ENCODE data around the gene MDM4. TPM values are rescaled to one million over a fixed set of nuclear protein-coding genes. Genes with fewer than 3 reads are reported as not detected.

The MDM4 gene
- total RNA-seq, 1 donor from 2014 or later, result 9.9 TPM

- no peaks in the 10 kb centered on the region for H3K9me3 ChIP-seq
- no peak for DNase-seq (ENCODE audit: low spot score in 2 of 2)
- intact Hi-C loops (cut with DNase I), result loop anchor here (1.0 to 2.0 kb wide), 3 partner anchors 28 to 63 kb away; no protein-coding TSS in a partner anchor
- H3K36me3 ChIP-seq, result no peaks in the 10 kb centered on the region
- peak overlapping the region; percentile 93 to 96 for H3K4me3 ChIP-seq
- no peaks in the 10 kb centered on the region for H3K27me3 ChIP-seq
- peaks cover 4 to 24% of the 10 kb centered on the region in 2 donors for H3K4me1 ChIP-seq
- H3K27ac ChIP-seq, result peak overlapping the region; percentile 84 to 90
- TF ChIP-seq CTCF (IDR thresholded peaks at IDR 0.05), result no peak
Measured at GRCh38 chr1:204493984-204494280, 22.3 kb upstream of the MDM4 start.

GRCh38 chr1:204494281-204495077 is 21.7 kb upstream of the MDM4 start, which contains the start of gene PIK3C2B:
TSS of gene PIK3C2B (minus strand) at chr1:204494805. CDS start at chr1:204469802, 25,003 bp downstream.
- TF ChIP-seq CTCF (IDR thresholded peaks at IDR 0.05), result peak; percentile 55 to 68 (median 60)
- no peaks in the 10 kb centered on the region for H3K9me3 ChIP-seq
- H3K36me3 ChIP-seq, result no peaks in the 10 kb centered on the region
- intact Hi-C loops (cut with DNase I), result loop anchor here (1.0 to 2.0 kb wide), 3 partner anchors 28 to 64 kb away; no protein-coding TSS in a partner anchor
- peak within 1 kb of the TSS; percentile 93 to 96 for H3K4me3 ChIP-seq
- peak in 1 of 2 donors; percentile 88 for DNase-seq (ENCODE audit: low spot score in 2 of 2)
- H3K4me1 ChIP-seq, result peaks cover 4 to 24% of the 10 kb centered on the region in 2 donors
- H3K27ac ChIP-seq, result peak within 1 kb of the TSS; percentile 84 to 90
- H3K27me3 ChIP-seq, result no peaks in the 10 kb centered on the region

- TF ChIP-seq CTCF (IDR thresholded peaks at IDR 0.05), result no peak
- H3K4me1 ChIP-seq, result peaks cover 4 to 24% of the 10 kb centered on the region in 2 donors
- intact Hi-C loops (cut with DNase I), result loop anchor here (2.0 kb wide), 2 partner anchors 48 to 64 kb away; no protein-coding TSS in a partner anchor
- H3K27ac ChIP-seq, result peak overlapping the region; percentile 84 to 90
- DNase-seq (ENCODE audit: low spot score in 2 of 2), result no peak
- peak overlapping the region; percentile 93 to 96 for H3K4me3 ChIP-seq
- no peaks in the 10 kb centered on the region for H3K27me3 ChIP-seq
- no peaks in the 10 kb centered on the region for H3K9me3 ChIP-seq
- H3K36me3 ChIP-seq, result no peaks in the 10 kb centered on the region
Measured at GRCh38 chr1:204495078-204495753, 21.0 kb upstream of the MDM4 start.

- DNase-seq (ENCODE audit: low spot score in 2 of 2), result no peak
- Histone ChIP-seq H3K4me3 (peak overlapping the region in 1 of 2 donors; percentile 93), H3K36me3 (no peaks in the 10 kb centered on the region), H3K4me1 (peaks cover 4 to 23% of the 10 kb centered on the region in 2 donors), H3K27me3 (no peaks in the 10 kb centered on the region), H3K27ac (peak overlapping the region in 1 of 2 donors; percentile 90), H3K9me3 (no peaks in the 10 kb centered on the region)
- TF ChIP-seq CTCF (IDR thresholded peaks at IDR 0.05), result no peak
- intact Hi-C loops (cut with DNase I), result loop anchor here (2.0 kb wide), 2 partner anchors 49 to 65 kb away; no protein-coding TSS in a partner anchor
Measured at GRCh38 chr1:204495777-204496176, 20.4 kb upstream of the MDM4 start.

GRCh38 chr1:204498981-204499380 is 17.2 kb upstream of the MDM4 start:
- no peak for DNase-seq (ENCODE audit: low spot score in 2 of 2)
- TF ChIP-seq CTCF (IDR thresholded peaks at IDR 0.05), result no peak

More at GRCh38 chr1:204498981-204499380, 17.2 kb upstream of the MDM4 start:
- Histone ChIP-seq H3K27ac (no peak overlapping the region), H3K27me3 (no peaks in the 10 kb centered on the region), H3K9me3 (no peaks in the 10 kb centered on the region), H3K36me3 (no peaks in the 10 kb centered on the region), H3K4me1 (peaks cover 0 to 6% of the 10 kb centered on the region in 2 donors), H3K4me3 (no peak overlapping the region)
- intact Hi-C loops (cut with DNase I), result no loop called here
